ENCODE results near the gene DENND2A. TPM values are rescaled to one million over a fixed set of nuclear protein-coding genes. Genes with fewer than 3 reads are reported as not detected.
"Not testable (repeated sequence)": the region's sequence is repeated elsewhere in the genome, so short reads cannot be mapped to it uniquely, and the experiment has no call there.

The DENND2A gene
- polyA plus RNA-seq, 1 donor = 41.2 TPM

GRCh38 chr7:140646931-140647647 is 6.5 kb upstream of the DENND2A start:
- DNase-seq = no peak

- no peak for DNase-seq
These were observed 4.7 kb upstream of the DENND2A start for GRCh38 chr7:140645166-140645900.

- not testable (repeated sequence) for DNase-seq
These were observed 4.1 kb upstream of the DENND2A start for GRCh38 chr7:140644761-140645160.

- no peak for DNase-seq
These were observed 2.8 kb upstream of the DENND2A start for GRCh38 chr7:140643416-140643815.

GRCh38 chr7:140641524-140642195 is 1.0 kb upstream of the DENND2A start:
- peak; percentile 69 for DNase-seq

- no peak for DNase-seq
These were observed 464 bp downstream of the DENND2A start for GRCh38 chr7:140640060-140640637.

GRCh38 chr7:140639366-140640053 is 1.1 kb downstream of the DENND2A start:
- DNase-seq = peak; percentile 76

GRCh38 chr7:140638173-140638791 is 2.3 kb downstream of the DENND2A start:
- peak; percentile 73 for DNase-seq

- no peak for DNase-seq
These were observed 3.2 kb downstream of the DENND2A start for GRCh38 chr7:140637400-140637799.

GRCh38 chr7:140635816-140636215 is 4.8 kb downstream of the DENND2A start:
- no peak for DNase-seq

GRCh38 chr7:140635345-140635744 is 5.3 kb downstream of the DENND2A start:
- DNase-seq = no peak

- no peak for DNase-seq
These were observed 9.0 kb downstream of the DENND2A start for GRCh38 chr7:140631602-140632001.

GRCh38 chr7:140631021-140631420 is 9.6 kb downstream of the DENND2A start:
- peak; percentile 75 for DNase-seq

- peak; percentile 97 for DNase-seq
These were observed 14.4 kb downstream of the DENND2A start for GRCh38 chr7:140625908-140626868.

GRCh38 chr7:140625192-140625558 is 15.4 kb downstream of the DENND2A start:
- not testable (repeated sequence) for DNase-seq

GRCh38 chr7:140624392-140625191 is 16.0 kb downstream of the DENND2A start:
- DNase-seq = no peak

- DNase-seq = peak; percentile 86
These were observed 16.6 kb downstream of the DENND2A start for GRCh38 chr7:140623980-140624379.

- no peak for DNase-seq
These were observed 19.1 kb downstream of the DENND2A start for GRCh38 chr7:140621401-140622021.

- not testable (repeated sequence) for DNase-seq
These were observed 20.6 kb downstream of the DENND2A start for GRCh38 chr7:140619915-140620510.
